Hepatocyte (in vitro differentiated cells): ENCODE measurements around the gene FOXA1. TPM values are rescaled to one million over a fixed set of nuclear protein-coding genes. Genes with fewer than 3 reads are reported as not detected.

Source experiments
- DNase-seq: peaks from one replicate; pipeline ENCODE4 v3.0.0-alpha.2; 2016; ENCODE audit warnings: low spot score
- H2AFZ ChIP-seq: fragments of 200-600 bp; sonication (generic); 2 replicates; pipeline ENCODE4 v1.6.0; 2016; ENCODE audit warnings: antibody characterized with exemption, mild to moderate bottlenecking
- H3K27ac ChIP-seq: fragments of 200-600 bp; sonication (generic); 2 replicates; pipeline ENCODE4 v1.5.1; 2016; ENCODE audit warnings: mild to moderate bottlenecking
- H3K27me3 ChIP-seq: fragments of 200-600 bp; sonication (generic); 2 replicates; pipeline ENCODE4 v1.6.1; 2016
- H3K36me3 ChIP-seq: fragments of 200-600 bp; sonication (generic); replicated peaks from 2 replicates; pipeline ENCODE4 v1.5.1; 2016; ENCODE audit warnings: low read depth; ENCODE audit not compliant: insufficient read depth
- H3K4me1 ChIP-seq: fragments of 200-600 bp; sonication (generic); 2 replicates; pipeline ENCODE4 v1.5.1; 2016; ENCODE audit warnings: mild to moderate bottlenecking, moderate library complexity; ENCODE audit not compliant: insufficient read depth
- H3K4me2 ChIP-seq: fragments of 200-600 bp; sonication (generic); 2 replicates; pipeline ENCODE4 v1.6.0; 2016
- H3K4me3 ChIP-seq: fragments of 200-600 bp; sonication (generic); 2 replicates; pipeline ENCODE4 v1.5.1; 2016; ENCODE audit warnings: mild to moderate bottlenecking
- H3K79me2 ChIP-seq: fragments of 200-600 bp; sonication (generic); 2 replicates; pipeline ENCODE4 v1.6.0; 2017; ENCODE audit warnings: mild to moderate bottlenecking
- H3K9me2 ChIP-seq: fragments of 200-600 bp; sonication (generic); replicated peaks from 2 replicates; pipeline ENCODE4 v1.6.0; 2017; ENCODE audit warnings: mild to moderate bottlenecking; ENCODE audit not compliant: insufficient read depth
- H3K9me3 ChIP-seq: fragments of 200-600 bp; sonication (generic); 2 replicates; pipeline ENCODE4 v1.5.1; 2016; ENCODE audit warnings: low read depth, mild to moderate bottlenecking
- H4K20me1 ChIP-seq: fragments of 200-600 bp; sonication (generic); 2 replicates; pipeline ENCODE4 v1.6.0; 2016; ENCODE audit warnings: mild to moderate bottlenecking; ENCODE audit not compliant: insufficient read depth, poor library complexity, severe bottlenecking
- EZH2 ChIP-seq: fragments of 200-600 bp; sonication (generic); IDR thresholded peaks from 2 replicates; pipeline ENCODE4 v1.6.1; 2016; ENCODE audit warnings: antibody characterized with exemption, mild to moderate bottlenecking, borderline replicate concordance
- EZH2phosphoT487 ChIP-seq: fragments of 200-600 bp; sonication (generic); IDR thresholded peaks from one replicate; pipeline ENCODE4 v1.6.1; 2018; ENCODE audit warnings: antibody characterized with exemption, mild to moderate bottlenecking, low read depth, moderate library complexity; ENCODE audit not compliant: unreplicated experiment, severe bottlenecking
- WGBS: methylation state at CpG from one replicate; pipeline ENCODE4 v1.1.6; 2016; ENCODE audit warnings: low lambda C conversion rate; ENCODE audit errors: missing lambda C conversion rate; 5-methylcytosine and 5-hydroxymethylcytosine counted together
- polyA plus RNA-seq: library from polyadenylated mRNA; unstranded; fragments of >200 nt; fragmentation: Nextera tagmentation; extraction: Ambion mirVana; gene quantifications from 2 replicates; pipeline ENCODE4 v1.2.1, GENCODE V29; 2016
- total RNA-seq: library from RNA; depleted of rRNA; stranded (reverse); fragments of >200 nt; gene quantifications from 2 replicates; pipeline ENCODE4 v1.2.3, GENCODE V29; 2014
- TF ChIP-seq, protein P1 (sequence below): fragments of 200-600 bp; sonication (generic); IDR thresholded peaks from 2 replicates; pipeline ENCODE4 v1.5.1; 2016; ENCODE audit warnings: antibody characterized with exemption, mild to moderate bottlenecking; ENCODE audit not compliant: poor library complexity

FOXA1 gene
- total and polyA plus RNA-seq, 2 experiments from 2014 or later: 85.7 to 89.2 TPM

DNA sequence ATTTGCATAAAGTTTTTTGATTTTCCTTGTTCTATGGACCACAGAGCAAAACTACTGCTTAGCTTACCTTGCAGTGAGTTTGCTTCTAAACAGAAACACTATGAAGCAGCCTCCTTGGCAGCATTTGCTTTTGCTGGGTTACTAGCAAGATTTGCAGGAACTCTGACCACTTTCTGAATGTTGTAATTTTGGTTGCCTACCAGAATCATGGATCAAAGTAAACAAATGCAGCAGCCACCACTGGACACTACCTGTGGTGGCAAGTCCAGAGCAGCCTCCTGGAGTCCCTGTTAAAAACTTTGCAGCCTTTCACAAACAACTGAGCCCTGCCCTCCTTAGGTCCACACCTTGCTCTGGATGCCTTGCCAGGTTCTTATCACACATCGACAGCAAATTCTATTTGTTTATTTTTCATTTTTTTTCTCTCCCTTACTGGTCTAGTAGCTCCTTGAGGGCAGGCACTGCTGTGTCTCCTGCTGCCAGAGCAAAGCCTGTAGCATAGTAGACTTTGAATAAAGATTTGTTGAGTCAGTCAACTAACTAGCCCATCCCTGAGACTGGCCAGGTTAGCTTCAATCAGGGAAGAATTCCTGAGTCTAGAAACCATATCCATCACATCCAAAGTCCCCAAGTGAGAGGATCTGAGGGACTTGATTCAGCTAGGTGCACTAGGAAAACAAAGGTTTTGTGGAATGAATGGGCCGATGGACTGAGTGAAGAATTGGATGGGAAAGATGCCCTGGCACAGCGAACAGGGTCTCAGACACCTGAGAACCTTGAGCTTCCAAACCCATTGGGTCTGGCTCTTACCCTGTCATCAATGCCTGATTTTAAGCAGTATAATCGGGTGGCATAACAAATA lies 6.1 kb upstream of the FOXA1 start:
- H3K4me3 ChIP-seq: no peak overlapping the region
- H4K20me1 ChIP-seq: no peaks in the 10 kb centered on the region
- peak overlapping the region; percentile 87 for H3K4me2 ChIP-seq
- no peak for DNase-seq
- no peaks in the 10 kb centered on the region for H3K9me3 ChIP-seq
- no peaks in the 10 kb centered on the region for H3K36me3 ChIP-seq
- peaks cover 76% of the 10 kb centered on the region for H3K79me2 ChIP-seq
- H3K27me3 ChIP-seq: peaks cover 70% of the 10 kb centered on the region
- H2AFZ ChIP-seq: no peak overlapping the region
- peaks cover 16% of the 10 kb centered on the region for H3K4me1 ChIP-seq
- no peak for TF ChIP-seq EZH2
- TF ChIP-seq, protein P1, sequence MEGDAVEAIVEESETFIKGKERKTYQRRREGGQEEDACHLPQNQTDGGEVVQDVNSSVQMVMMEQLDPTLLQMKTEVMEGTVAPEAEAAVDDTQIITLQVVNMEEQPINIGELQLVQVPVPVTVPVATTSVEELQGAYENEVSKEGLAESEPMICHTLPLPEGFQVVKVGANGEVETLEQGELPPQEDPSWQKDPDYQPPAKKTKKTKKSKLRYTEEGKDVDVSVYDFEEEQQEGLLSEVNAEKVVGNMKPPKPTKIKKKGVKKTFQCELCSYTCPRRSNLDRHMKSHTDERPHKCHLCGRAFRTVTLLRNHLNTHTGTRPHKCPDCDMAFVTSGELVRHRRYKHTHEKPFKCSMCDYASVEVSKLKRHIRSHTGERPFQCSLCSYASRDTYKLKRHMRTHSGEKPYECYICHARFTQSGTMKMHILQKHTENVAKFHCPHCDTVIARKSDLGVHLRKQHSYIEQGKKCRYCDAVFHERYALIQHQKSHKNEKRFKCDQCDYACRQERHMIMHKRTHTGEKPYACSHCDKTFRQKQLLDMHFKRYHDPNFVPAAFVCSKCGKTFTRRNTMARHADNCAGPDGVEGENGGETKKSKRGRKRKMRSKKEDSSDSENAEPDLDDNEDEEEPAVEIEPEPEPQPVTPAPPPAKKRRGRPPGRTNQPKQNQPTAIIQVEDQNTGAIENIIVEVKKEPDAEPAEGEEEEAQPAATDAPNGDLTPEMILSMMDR: no peak
- TF ChIP-seq EZH2phosphoT487: no peak
- 78% methylated on average over 4 of the region's 4 CpGs for WGBS
- H3K9me2 ChIP-seq: no peaks in the 10 kb centered on the region
- H3K27ac ChIP-seq: no peak overlapping the region

DNA sequence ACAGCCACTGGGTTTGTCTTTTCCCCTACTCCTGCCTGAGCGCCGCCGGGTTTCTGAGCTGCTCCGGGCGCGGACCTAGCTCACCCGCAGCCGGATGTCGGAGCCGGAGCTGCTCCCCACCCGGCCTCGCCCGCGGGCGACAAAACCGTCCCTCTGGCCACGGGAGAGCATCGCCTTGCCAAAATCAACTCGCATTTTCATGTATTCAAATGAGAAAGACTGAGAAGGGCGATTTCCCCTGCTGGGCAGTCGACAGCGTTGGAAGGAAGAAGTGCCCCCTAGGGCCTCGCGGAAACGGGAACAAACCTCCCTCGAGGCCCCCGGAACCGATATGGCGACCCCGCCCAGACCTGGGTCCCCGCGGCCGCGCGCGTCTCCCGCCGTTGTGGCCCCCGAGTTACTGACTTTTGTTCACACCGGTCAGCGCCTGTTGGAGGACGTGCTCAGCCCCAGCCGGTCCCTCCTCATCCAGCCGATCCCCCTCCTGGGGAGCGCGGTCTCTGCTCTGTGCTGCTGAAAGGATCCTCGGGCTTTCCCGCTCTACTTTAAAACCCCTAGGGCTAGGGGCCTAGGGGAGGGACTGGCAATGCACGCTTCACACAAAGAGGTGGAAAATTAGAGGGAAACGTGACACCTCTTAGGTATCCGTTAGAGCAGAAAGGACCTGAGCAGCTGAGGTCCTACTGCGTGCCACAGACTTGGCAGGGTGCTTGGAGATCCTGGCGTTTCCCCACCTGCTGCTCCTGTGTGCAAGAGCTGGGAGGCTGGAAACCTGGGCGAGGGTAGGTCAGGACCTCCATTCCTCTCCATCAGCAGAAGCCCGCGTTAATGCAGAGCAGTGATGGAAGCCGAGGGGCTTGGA lies 4.7 kb upstream of the FOXA1 start:
- Histone ChIP-seq H3K36me3 (no peaks in the 10 kb centered on the region), H3K27me3 (peaks cover 66% of the 10 kb centered on the region), H2AFZ (peak overlapping the region; percentile 79), H4K20me1 (no peaks in the 10 kb centered on the region), H3K4me3 (peak overlapping the region; percentile 24), H3K4me1 (peaks cover 16% of the 10 kb centered on the region), H3K9me2 (no peaks in the 10 kb centered on the region), H3K79me2 (peaks cover 69% of the 10 kb centered on the region), H3K27ac (peak overlapping the region; percentile 95), H3K4me2 (peak overlapping the region; percentile 87), H3K9me3 (no peaks in the 10 kb centered on the region)
- peak; percentile 40 for DNase-seq
- 8% methylated on average over 57 of the region's 57 CpGs for WGBS
- TF ChIP-seq EZH2: no peak
- TF ChIP-seq, protein P1: no peak
- TF ChIP-seq EZH2phosphoT487: no peak

DNA sequence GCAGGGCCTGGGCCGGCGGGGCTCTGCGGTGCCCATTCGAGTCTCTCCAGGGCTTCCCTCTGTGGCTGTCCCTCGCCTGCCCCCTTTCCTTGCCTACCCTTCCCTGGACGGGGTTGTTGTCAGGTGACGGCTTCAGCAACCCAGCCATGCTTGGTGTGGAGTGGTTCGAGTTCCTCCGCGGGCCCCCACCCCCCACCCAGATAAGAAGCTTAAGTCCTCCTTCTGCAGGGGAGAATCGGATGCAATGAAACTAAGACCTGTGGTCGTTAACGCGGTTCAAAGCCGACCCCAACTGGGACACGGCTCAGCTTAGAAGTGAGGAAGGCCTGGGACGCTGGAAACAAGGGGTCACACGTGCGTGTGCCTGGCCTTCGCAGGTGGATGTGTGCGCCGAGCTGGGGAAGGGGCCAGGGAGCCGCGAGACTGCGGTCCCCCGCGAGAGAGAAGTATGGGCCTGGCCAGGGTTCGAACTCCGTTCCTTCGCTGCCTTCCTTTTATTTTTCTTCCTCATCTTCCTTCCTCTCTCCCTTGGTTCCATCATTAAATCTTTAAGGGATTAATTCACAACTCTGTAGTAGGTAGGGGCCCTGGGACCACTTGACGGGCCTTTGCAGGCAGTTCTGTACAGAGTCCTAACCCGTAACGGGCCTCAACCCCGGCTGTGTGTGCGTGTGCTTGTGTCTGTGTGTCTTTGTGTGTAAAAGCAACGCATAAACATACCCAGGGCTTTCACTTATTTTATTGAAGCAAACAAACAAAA lies 3.9 kb upstream of the FOXA1 start:
- Histone ChIP-seq H3K4me3 (peak overlapping the region; percentile 24), H3K9me2 (no peaks in the 10 kb centered on the region), H2AFZ (peak overlapping the region; percentile 79), H3K27me3 (peaks cover 59% of the 10 kb centered on the region), H3K9me3 (no peaks in the 10 kb centered on the region), H3K4me1 (peaks cover 16% of the 10 kb centered on the region), H3K36me3 (no peaks in the 10 kb centered on the region), H3K79me2 (peaks cover 67% of the 10 kb centered on the region), H4K20me1 (no peaks in the 10 kb centered on the region), H3K27ac (peak overlapping the region; percentile 95), H3K4me2 (peak overlapping the region; percentile 87)
- no peak for DNase-seq
- TF ChIP-seq EZH2: no peak
- no peak for TF ChIP-seq EZH2phosphoT487
- TF ChIP-seq, protein P1: no peak
- 23% methylated on average over 35 of the region's 36 CpGs for WGBS
